Measurements from ENCODE around the gene NR4A3. TPM values are rescaled to one million over a fixed set of nuclear protein-coding genes. Genes with fewer than 3 reads are reported as not detected.
A peak's percentile ranks its signal among the peaks of the same experiment; 100 is the strongest.

Gene NR4A3
- total and polyA plus RNA-seq, 10 of the 15 experiments (the other 5 are each of a cell fraction or from before 2014, with no cell fraction given), result 0.04 to 2.1 (median 0.64) TPM; not detected in 1

GRCh38 chr9:99826579-99826978, 4.9 kb downstream of the NR4A3 start:
- H3K9me3 ChIP-seq (replicated peaks; ENCODE audit: control insufficient read depth, insufficient read depth, low read length), result no peaks in the 10 kb centered on the region
- POLR2A ChIA-PET, result no interaction called here
- peaks cover 12% of the 10 kb centered on the region for H3K4me1 ChIP-seq (ENCODE audit: control insufficient read depth, insufficient read depth, low read length)
- H3K79me2 ChIP-seq (ENCODE audit: control insufficient read depth, insufficient read depth, low read length), result no peaks in the 10 kb centered on the region
- no peak overlapping the region for H3K27ac ChIP-seq (ENCODE audit: control insufficient read depth, insufficient read depth)
- CTCF ChIA-PET, result interaction anchor here (1.0 to 1.2 kb wide), 2 partner anchors 200 to 391 kb away, joined by 3 to 4 read pairs; no protein-coding TSS in a partner anchor
- H3K36me3 ChIP-seq (ENCODE audit: control insufficient read depth in 2 of 2, insufficient read depth in 2 of 2, low read length in 1 of 2), result no peaks in the 10 kb centered on the region
- no peak overlapping the region for H2AFZ ChIP-seq (ENCODE audit: control insufficient read depth, low read depth, low read length)
- intact Hi-C loops (cut with micrococcal nuclease; ENCODE audit: unreplicated experiment), result no loop called here
- DNase-seq (ENCODE audit: low read depth, low spot score) (no peak), FAIRE-seq (peak; percentile 41), ATAC-seq (no peak)
- in situ Hi-C loops (cut with MboI), result no loop called here
- peaks cover 0 to 7% of the 10 kb centered on the region in 2 experiments; a peak in 2 of 4 replicates for H3K27me3 ChIP-seq (replicated peaks in 1 of 2; ENCODE audit: control insufficient read depth in 2 of 2, insufficient read depth in 2 of 2, low read length in 1 of 2)
- H3K4me2 ChIP-seq (ENCODE audit: control insufficient read depth, insufficient read depth), result no peak overlapping the region
- no peaks in the 10 kb centered on the region for H4K20me1 ChIP-seq (ENCODE audit: control insufficient read depth, insufficient read depth)
- RAD21 ChIA-PET (ENCODE audit: unreplicated experiment), result interaction anchor here (3.5 kb wide), 1 partner anchor 16 kb away, joined by 16 read pairs; no protein-coding TSS in a partner anchor
- SMC1A ChIA-PET (ENCODE audit: uncharacterized antibody, unreplicated experiment), result interaction anchor here (0.9 to 2.8 kb wide), 5 partner anchors 16 to 375 kb away, joined by 3 to 18 read pairs (median 4); no protein-coding TSS in a partner anchor
- H3K9ac ChIP-seq (ENCODE audit: control insufficient read depth, insufficient read depth, low read length), result no peak overlapping the region
- BruUV-seq (replicated peaks), result no TSS peak
- H3K4me3 ChIP-seq, result no peak overlapping the region
- WGBS (ENCODE audit: insufficient coverage, insufficient replicate concordance, low lambda C conversion rate, missing lambda C conversion rate), result 80% methylated on average over 3 of the region's 3 CpGs
- TF ChIP-seq NFYB (IDR thresholded peaks at IDR 0.05; ENCODE audit: insufficient read depth, low read depth, low read length), result no peak
- no peak for TF ChIP-seq MYC (IDR thresholded peaks at IDR 0.05; ENCODE audit: insufficient read depth, insufficient read length, insufficient replicate concordance, low read length, severe bottlenecking)
- no peak for TF ChIP-seq MEF2A (IDR thresholded peaks at IDR 0.05; ENCODE audit: insufficient read depth, low read depth, low read length)
- TF ChIP-seq JUNB (IDR thresholded peaks at IDR 0.05), result no peak
- no peak for TF ChIP-seq ELK1 (IDR thresholded peaks at IDR 0.05; ENCODE audit: low read depth, low read length)
- no peak for TF ChIP-seq SKIL (IDR thresholded peaks at IDR 0.05; ENCODE audit: low read depth, poor library complexity, severe bottlenecking)
- TF ChIP-seq HDGF (IDR thresholded peaks at IDR 0.05), result no peak
- TF ChIP-seq RELA (IDR thresholded peaks at IDR 0.05; ENCODE audit: borderline replicate concordance, partially characterized antibody), result no peak
- TF ChIP-seq YY1 (IDR thresholded peaks at IDR 0.05; ENCODE audit: low read depth, low read length), result no peak
- TF ChIP-seq CUX1 (IDR thresholded peaks at IDR 0.05; ENCODE audit: insufficient replicate concordance, low read depth, low read length), result no peak
- no peak for TF ChIP-seq NFIC (IDR thresholded peaks at IDR 0.05; ENCODE audit: low read depth, low read length)
- TF ChIP-seq FOS (IDR thresholded peaks at IDR 0.05; ENCODE audit: borderline replicate concordance, extremely low read depth, insufficient read length), result no peak
- no peak for TF ChIP-seq RBBP5 (conservative IDR thresholded peaks at IDR 0.05)
- TF ChIP-seq MAX (IDR thresholded peaks at IDR 0.05; ENCODE audit: low read depth, low read length), result no peak

All from GM12878 (cell line).